Esophagus muscularis mucosa (tissue), 4 donors: Measurements from ENCODE around the gene CEMIP2.

ENCODE experiments used
- CTCF ChIP-seq, 3 experiments: fragments of 200-600 bp in 2 of 3; fragments of 450-650 bp in 1 of 3; sonication (generic) in 2 of 3; IDR thresholded peaks; one replicate each; pipeline ENCODE4 v1.5.1; 2017 to 2019; ENCODE audit warnings: antibody characterized with exemption in 3 of 3, mild to moderate bottlenecking in 2 of 3, moderate library complexity in 1 of 3
- EP300 ChIP-seq: sonication (generic); formaldehyde crosslinking; IDR thresholded peaks from one replicate; pipeline ENCODE4 v1.6.1; 2017; ENCODE audit warnings: antibody characterized with exemption
- POLR2A ChIP-seq: fragments of 450-650 bp; IDR thresholded peaks from one replicate; pipeline ENCODE4 v1.6.1; 2017; ENCODE audit warnings: antibody characterized with exemption, moderate library complexity, mild to moderate bottlenecking, low read depth

GRCh38 chr9:71636143-71636839 is 132.0 kb downstream of the CEMIP2 start:
- no peak for TF ChIP-seq POLR2A
- TF ChIP-seq CTCF (IDR thresholded peaks at IDR 0.05) = no peak
- TF ChIP-seq EP300 = no peak
